SH-SY5Y (cell line): ENCODE results near the gene LSAMP.

Experiments
- GATA2 ChIP-seq: IDR thresholded peaks from 2 replicates; pipeline ENCODE4 v1.6.1; 2011; ENCODE audit warnings: mild to moderate bottlenecking, low read depth, low read length
- GATA3 ChIP-seq: IDR thresholded peaks from 2 replicates; pipeline ENCODE4 v1.6.1; 2011; ENCODE audit warnings: low read depth, mild to moderate bottlenecking, low read length, moderate library complexity

DNA sequence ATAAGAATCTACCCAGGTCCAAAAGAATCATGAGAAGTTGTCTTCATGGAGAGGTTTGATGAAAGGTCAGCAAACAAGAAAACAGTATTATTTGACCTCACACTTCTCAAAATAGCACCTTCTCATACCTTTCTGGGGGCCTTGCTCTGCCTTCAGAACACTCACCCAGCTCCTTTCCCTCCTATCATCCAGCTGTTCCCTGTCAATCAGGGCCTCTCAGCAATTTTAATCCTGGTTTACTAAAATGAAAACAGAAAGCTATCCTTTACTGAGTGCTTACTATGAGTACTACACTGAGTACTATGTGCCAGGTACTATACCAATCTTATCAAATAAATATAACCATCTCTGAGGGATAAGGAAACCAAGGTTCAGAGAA lies 683.4 kb downstream of the LSAMP start:
- no peak for TF ChIP-seq GATA2
- TF ChIP-seq GATA3 = no peak
